Activated CD4-positive, CD25-positive, alpha-beta regulatory T cell treated with anti-CD3 and anti-CD28 coated beads, Interleukin-2, amount 50 U/mL, for 72 hours (primary cell): ENCODE measurements around the gene STAT3.
"Not testable (repeated sequence)": the region's sequence is repeated elsewhere in the genome, so short reads cannot be mapped to it uniquely, and the experiment has no call there.

Experiments used
- DNase-seq: peaks from one replicate; pipeline ENCODE4 v3.0.0; 2021

Gene STAT3

DNA sequence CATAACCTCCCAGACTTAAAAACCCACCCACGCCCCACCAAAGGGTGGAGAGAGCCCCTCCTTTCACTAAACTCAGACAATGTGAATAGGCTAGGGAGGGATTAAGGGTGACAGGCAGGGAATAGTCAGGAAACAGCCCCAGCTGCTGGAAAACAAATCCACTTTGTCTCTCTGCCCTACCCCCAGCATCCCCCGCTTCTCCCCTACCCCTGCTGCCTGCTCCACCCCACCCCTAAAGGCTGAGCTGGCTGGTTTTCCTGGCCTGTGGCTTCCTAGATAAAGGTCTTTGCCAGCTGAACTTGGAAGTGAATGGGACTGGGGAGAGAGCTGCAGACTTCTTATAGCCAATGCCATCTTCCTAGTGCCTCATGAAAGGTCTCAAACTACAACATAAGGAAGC, 19.8 kb upstream of the STAT3 start:
- DNase-seq: no peak

DNA sequence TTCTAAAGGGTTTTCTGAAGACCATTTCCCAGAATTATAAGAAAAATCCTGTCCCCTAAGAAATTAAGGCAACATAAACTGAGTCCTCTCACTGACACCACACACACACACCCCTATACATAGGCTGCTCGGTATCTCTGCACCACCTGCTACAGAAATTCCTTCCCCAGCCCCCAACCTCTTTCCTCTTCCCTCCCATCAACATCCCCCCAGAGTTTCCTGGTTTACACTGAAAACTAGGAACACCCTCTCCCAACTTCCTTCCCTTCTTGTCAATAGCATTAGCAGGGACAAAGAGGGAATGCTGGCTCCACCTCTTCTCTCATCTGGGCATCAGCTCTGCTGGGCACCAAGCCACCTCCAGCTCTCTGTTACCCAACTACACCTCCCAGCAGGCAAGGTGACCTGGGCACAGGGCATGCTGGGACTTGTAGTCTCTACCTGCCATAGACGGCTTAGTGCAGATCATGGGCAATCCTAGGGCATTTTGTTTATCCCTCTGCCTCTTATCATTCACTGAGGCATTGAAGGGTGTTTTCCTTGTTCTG, 19.1 kb upstream of the STAT3 start:
- no peak for DNase-seq

DNA sequence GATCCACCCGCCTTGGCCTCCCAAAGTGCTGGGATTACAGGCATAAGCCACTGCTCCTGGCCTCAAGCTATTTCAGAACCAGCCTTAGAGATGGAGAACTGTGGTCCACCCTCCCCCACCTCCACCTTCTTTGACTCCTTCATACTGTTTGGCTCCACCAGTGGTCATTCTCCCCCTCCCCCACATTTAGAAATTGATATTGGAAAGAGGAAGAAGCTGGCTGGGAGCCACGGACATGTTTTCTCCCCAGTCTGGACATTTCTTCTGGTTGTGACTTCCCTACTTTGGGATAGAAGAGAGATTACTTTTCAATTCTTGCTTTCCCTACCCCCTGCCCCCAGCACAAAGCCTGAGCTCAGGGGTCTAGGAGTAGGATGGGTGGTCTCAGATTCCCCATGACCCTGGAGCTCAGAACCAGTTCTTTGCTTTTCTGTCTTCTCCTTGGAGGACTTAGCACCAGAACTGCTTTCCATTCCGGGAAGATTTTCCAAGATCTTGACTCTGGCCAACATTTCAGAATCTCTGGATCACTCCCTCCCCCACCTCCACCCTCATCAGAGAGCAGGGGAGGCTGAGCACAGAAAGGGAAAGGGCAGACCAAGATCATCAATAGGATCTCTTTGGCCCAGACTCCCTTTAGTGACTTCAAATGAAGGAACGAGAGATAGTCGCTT, 18.5 kb upstream of the STAT3 start:
- no peak for DNase-seq

DNA sequence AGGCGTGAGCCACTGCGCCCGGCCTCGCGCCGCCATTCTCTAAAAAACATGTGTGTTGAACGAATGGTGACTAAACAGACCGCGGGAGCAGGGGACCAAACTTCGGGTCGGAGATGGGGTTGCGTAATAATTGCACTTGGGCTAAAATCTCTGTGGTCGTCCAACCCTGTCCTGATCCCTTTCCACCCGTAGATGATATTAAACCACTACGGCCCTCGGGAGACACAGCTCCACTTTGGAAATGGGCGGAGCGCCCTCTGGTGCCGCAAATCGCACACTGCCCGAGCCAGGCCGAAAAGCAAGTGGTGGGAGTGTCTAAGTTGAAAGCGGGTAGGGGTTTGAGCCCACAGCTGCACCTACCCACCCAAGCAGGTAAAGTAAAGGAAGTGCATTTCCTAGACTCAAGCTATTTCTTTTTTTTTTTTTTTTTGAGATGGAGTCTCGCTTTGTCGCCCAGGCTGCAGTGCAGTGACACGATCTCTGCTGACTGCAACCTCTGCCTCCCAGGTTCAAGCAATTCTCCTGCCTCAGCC, 17.8 kb upstream of the STAT3 start:
- DNase-seq: peak; percentile 88

DNA sequence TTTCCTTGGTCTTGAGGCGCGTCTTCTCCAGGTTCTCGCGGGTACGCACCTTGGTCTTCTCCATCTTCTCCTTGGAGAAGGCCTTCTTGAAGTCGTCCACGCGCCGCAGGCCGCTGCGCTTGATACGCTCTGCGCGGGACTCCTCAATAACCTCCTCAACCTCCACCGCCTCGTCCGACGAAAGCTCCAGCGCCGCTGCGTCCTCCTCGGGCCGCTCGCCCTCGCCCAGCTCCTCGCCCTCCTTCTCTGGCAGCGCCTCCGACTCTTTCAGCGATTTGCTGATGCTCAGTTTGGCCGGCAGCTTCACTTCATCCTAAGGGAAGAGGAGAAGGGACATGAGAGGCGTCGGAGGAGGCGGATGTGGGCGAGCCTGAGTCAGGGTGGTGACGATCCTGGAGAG, 16.8 kb upstream of the STAT3 start:
- DNase-seq: no peak

DNA sequence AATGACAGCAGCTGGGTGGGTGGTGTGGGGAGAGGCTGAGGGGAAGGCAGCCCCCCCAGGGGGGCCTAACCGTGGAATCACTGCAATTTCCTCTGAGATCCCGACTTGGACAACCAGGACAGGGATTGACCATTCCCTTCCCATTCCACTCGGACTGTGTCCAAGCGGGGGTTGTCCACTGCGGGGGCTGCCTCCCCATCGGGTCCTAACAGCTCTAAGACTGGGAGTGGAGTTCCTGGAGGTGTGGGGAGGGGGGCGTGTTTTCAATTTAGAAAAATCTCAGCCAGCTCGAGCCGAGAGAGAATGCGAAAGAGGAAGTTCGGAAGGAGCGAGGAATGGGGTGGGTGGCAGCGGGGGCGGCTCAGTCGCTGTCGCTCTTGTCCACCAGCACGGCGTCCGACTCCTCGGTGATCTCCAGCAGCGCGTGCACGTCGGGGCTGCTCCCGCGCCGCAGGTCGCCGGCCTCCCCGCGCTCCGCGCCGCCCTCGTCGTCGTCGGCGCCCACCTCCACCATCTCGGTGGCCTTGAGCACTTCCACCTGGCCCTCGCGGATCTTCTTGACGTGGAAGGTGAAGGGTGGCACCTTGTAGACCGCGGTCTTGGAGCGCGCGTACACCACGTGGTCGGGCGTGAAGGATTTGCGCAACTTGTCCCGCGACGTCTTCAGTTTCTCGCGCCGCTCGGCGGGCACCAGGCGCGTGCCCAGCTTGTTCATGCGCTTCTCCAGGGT, 16.2 kb upstream of the STAT3 start:
- no peak for DNase-seq

DNA sequence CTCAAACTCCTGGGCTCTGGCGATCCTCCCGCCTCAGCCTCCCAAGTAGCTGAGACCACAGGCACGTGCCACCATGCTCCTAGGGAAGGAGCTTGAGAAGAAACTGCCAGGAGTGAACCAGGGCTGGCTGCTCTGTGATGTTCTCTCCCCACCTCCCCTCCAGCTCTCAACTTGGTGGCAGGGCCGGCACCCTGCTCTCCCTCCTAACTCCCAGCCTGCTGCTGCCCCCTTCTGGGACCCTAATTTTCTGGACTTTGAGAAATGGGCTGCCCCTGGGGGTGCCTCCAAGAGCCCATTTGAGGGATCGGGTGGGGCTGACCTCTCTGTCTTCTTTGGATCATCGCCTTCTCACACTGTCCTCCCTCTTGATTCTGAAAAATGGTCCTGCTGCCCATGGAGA, 14.9 kb upstream of the STAT3 start:
- DNase-seq: peak; percentile 40

DNA sequence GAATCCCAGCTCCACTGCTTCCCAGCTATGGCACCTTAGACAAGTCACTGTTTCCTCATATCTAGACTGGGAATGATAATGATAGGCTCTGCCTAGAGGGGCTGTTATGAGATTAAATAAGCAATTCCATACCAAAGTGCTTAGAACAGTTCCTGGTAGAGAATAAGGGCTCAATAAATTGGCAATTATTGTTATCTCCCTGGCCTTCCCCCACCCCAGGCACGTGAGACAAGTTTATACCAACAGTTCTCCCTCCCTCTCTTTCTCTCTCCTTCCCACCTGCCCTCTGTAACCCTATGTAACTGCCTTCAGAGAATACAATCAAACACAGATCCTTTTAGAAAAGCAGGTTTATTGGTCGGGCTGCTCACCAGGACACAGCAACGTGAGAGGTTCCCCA, 13.9 kb upstream of the STAT3 start:
- DNase-seq: no peak

DNA sequence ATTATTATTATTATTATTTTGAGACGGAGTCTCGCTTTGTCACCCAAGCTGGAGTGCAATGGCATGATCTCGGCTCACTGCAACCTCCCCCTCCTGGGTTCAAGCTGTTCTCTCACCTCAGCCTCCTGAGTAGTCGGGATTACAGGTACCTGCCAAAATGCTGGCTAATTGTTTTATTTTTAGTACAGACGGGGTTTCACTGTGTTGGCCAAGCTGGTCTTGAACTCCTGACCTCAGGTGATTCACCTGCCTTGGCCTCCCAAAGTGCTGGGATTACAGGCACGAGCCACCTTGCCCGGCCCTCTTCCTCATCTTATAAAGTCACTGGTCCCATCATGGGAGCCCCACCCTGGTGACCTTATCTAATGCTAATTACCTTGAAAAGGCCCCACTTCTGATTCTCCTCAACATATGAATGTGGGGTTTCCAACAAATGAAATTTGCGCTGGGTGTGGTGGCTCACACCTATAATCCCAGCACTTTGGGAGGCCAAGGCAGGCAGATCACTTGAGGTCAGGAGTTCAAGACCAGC, 12.7 kb upstream of the STAT3 start:
- DNase-seq: not testable (repeated sequence)

DNA sequence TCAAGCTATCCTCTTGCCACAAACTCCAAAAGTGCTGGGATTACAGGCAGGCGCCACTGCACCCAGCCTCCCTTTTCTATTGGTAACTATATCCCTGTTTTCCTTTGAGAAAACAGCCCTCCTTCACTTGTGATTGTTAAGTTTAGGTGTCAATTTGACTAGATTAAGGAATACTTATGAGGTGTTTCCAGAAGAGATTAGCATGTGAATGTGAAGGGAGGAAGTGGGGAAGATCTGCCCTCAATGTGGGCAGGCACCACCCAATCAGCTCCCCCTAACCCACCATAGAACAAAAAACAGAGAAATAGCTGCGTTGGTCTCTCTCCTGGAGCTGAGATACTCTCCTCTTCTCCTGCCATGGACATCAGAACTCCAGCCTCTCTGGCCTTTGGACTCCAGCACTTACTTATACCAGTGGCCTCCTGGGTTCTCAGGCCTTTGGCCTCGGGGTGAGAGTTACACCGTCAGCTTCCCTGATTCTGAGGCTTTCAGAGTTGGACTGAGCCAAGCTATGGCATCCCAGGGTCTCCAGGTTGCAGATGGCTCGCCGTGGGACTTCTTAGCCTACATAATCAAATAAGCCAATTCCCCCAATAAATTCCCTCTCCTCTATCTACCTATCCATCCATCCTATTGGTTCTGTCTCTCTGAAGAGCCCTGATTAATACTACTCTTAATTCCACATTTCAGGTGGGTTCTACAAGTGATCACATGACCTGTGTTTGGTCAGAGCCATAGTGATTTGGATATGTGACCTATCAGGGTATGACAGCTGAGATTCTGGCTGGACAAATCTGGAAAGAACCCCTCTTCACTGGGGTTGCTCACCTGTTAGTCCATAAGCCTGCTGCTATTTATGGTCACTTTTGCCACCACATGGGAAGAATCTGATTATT, 12.0 kb upstream of the STAT3 start:
- no peak for DNase-seq

DNA sequence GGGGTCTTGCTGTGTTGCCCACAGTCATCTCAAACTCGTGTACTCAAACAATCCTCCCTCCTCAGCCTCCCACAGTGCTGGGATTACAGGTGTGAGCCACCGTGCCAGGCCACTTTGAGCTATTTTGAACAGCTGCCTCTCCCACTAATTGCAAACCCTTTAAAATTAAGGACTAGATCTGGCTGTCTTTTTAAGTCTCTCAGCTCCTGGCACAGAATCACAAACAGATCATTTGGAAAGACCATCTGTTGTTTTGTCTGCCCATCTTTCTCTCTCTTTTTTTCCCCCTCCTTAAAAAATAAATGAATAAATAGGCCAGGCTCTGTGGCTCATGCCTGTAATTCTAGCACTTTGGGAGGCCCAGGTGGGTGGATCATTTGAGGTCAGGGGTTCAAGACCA, 10.9 kb upstream of the STAT3 start:
- DNase-seq: no peak

DNA sequence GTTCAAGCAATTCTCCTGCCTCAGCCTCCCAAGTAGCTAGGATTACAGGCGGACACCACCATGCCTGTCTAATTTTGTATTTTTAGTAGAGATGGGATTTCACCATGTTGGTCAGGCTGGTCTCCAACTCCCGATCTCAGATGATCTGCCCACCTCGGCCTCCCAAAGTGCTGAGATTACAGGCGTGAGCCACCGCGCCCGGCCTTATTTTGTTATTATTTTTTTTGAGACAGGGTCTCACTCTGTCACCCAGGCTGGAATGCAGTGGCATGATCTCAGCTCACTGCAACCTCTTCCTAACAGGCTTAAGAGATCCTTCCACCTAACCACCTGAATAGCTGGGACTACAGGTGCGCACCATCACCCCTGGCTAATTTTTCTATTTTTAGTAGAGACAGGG, 7.4 kb upstream of the STAT3 start:
- not testable (repeated sequence) for DNase-seq

DNA sequence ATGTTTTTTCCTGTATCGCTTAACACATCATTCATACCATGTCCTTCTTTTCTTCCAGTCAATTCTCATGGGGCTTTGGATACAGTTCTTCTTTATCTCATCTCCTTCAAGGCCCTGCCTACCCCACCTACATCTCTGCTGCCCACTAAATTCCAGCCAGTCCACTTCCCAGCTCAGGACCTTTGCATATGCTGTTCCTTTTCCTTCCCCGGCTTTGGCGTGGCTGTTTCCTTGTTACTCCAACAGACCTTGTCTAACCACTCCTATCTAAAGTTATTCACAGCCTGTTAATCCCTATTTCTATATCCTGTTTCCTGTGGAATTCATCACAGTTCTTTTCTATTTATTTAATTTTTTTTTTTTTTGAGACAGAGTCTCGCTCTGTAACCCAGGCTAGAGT, 6.6 kb upstream of the STAT3 start:
- DNase-seq: no peak

DNA sequence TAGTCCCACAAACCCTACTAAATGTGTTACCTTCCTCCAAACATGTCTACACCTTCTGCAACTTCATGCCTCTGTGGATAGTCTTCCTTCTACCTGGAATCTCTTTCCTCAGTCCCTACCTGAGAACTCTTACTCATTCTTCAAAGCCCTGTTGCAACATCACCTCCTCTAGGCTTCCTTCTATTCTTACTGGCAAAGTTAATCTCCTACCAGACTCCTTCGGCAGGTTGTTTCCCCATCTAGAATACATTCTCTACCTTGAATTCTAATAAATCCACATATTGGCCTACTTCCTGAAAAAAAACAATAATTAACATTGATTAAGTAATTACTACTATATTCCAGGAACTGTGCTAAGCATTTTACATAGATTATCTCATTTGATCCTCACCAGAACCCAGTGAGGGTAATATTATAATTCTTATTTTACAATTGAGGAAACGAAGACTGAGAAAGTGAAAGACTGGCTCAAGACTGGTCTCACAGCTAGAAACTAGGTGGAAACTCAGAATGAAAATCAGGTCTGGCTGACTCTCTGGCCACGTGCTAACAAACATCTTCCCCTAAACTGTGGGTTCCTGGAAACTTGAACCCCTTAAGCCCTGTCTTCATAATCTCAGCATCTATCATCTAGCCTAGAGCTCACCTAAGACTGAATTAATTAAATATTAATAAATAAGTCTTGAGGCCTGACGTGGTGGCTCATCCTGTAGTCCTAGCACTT, 4.6 kb upstream of the STAT3 start:
- no peak for DNase-seq

DNA sequence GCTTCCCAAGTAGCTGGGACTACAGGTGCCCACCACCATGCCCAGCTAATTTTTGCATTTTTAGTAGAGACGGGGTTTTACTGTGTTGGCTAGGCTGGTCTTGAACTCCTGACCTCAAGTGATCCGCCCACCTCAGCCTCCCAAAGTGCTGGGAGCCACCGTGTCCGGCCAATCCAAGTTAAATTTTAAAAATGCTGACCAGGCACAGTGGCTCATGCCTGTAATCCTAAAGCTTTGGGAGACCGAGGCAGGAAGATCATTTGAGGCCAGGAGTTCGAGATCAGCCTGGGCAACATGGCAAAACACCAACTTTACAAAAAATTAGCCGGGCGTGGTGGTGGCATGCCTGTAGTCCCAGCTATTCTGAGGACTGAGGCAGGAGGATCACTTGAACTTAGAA, 3.2 kb upstream of the STAT3 start:
- DNase-seq: not testable (repeated sequence)

DNA sequence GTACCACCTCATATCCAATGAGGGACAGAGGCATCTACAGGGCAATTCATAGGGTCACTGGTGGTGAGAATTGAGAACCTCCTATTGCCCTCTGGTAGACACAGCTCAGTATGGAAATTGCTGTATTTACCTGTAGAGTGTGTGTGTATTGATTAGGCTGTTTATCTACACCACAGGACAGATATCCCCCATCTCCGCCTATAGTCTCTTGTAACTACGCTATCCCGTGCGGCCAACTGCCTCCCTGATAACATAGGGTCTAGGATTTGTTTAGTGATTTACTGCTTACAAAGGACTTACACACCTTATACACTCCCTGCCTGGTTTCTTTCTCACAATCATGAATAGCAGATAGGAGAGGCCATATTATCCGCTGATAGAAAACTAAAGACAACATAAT, 1.7 kb upstream of the STAT3 start:
- no peak for DNase-seq

DNA sequence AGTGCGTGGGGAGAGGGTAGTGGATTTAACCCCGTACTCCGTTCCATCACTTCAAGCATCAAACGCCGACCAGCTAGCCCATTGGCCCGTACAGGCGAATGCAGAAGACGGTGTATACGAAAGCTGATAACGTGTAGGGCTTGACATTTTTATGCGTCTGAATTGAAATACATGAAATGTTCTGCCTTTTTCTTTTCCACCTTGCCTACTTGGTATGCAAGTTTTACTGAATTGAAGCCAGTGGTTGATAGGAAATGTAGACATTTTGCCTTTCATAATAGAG, 834 bp upstream of the STAT3 start:
- DNase-seq: no peak

DNA sequence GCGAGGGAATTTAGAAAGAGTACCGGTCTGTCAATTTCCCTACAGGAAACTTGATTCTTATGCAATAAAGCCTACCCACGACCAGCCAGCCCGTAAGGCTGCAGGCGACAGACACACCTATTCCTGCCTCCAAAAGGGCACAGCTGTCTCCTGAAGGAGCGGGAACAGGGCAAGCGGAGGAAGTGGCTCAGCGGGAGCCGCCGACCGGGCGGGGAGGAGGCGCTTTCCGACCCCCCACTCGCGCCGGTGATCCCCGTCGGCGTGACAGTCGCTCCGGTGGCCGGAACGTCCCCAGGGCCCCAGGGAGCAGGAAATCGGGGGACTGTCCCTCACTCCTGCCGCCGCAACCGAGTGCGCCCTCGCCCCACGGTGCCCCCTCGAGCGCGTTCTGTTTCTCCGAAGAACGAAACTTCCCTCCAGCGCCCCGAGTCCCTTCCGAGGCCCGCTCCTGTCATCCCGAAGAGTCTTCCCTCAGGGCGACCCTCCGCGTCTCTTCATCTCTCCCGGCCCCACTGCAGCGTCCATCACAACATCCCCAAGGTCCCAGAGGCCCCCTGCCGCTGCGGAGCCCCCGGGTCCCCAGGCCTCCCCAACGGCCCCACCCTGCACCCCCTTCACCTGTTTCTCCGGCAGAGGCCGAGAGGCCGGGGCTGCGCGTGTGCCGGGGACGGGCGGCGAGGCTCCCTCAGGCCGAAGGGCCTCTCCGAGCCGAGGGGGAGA, 421 bp downstream of the STAT3 start:
- peak; percentile 61 for DNase-seq

DNA sequence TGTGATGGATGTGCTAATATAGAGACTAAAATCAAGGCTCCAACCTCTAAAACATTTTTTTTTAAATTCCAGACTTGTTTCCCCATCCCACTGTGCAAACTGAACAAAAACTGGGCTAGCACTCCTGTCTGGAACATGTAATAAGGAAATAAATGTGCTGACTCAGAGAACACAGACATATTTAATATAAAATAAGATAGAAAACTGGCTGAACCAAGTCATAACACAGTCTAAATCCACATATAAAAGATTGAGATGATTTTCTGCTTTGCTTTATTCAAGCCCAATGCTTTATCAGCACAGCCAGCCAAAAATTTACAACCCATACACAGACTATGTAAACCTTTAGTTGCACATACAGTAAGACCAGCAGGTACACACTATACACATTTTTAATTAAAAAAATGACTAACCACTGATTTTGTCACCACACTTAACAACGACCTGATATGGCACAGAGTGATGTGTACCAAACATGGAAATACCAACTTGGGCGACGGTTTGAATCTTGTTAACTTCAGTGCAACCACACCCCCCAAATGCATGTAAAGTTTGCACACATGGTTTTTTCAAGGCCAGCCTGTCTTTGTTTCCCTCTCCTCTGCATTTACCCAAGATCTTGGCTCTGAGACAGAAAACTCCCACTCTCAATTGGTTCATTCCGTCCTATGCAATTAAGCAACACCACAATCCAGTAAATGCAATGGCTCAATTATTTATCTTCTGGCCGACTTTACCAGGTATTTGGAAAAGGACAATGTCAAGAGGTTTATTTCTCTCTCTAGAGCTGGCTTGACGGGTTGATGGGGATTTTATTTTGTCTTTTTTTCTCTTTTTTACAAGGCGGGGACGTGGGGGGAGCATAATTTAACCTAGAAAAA, 1.2 kb downstream of the STAT3 start:
- no peak for DNase-seq

DNA sequence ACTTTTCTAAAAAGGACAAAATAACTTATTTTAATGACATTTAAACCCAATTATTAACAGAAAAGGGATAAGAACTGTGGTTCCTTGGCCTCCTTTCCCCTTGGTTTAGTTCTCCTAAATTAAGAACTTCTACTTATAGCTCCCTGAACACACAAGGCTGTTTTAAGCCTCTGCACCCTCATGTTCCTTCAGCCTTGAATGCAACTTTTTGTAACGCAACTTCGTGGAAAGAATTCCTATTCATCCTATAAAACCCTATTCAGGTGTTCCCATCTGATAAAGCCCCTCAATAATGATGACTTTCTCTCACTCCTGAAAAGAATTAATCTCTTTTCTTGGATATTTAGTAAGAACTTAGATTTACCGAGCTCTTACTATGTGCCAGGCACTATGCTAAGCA, 6.3 kb downstream of the STAT3 start:
- no peak for DNase-seq

DNA sequence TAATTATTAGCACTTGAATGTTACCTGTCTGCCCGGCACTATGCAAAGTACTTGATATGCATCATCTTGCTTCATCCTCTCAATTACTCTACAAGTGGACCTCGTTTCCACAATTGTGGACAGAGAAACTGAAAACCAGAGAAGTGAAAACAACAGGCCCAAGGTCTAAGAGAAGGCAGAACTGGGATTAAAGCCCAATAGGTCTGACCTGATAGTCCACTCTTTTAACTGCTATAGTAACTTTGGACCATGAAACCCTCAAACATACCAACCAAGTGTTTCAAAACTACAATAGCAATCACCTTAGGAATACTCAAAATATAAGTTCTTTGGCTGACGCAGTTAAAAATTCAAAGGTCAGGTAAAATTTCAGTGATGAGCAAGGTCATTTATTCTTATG, 7.3 kb downstream of the STAT3 start:
- DNase-seq: no peak
